GM21367 (cell line): ENCODE results near the gene TLR10.
A peak's percentile ranks its signal among the peaks of the same experiment; 100 is the strongest.

Source experiments
- ATAC-seq: cut with Tn5 transposase; IDR thresholded peaks from one replicate; pipeline ENCODE4 v1.9.1; 2021; ENCODE audit not compliant: unreplicated experiment

The TLR10 gene

GRCh38 chr4:38733663-38734062 lies 49.1 kb downstream of the TLR10 start:
- ATAC-seq = no peak

GRCh38 chr4:38730830-38731646 lies 51.8 kb downstream of the TLR10 start:
- peak; percentile 81 for ATAC-seq

DNA sequence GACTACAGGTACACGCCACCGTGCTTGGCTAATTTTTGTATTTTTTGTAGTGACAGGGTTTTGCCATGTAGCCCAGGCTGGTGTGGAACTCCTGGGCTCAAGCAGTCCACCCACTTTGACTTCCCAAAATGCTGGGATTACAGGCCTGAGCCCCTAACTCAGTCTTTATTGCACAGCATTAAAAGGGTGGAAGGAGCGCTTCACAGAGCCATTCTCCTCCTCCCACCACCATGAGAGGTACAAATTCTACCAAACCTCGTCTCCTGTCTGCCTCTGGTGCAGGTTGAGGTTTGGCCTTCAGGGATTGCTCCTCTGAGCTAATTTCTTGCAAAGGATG lies 52.3 kb downstream of the TLR10 start:
- ATAC-seq = no peak

GRCh38 chr4:38728631-38729141 lies 54.1 kb downstream of the TLR10 start:
- ATAC-seq = no peak

GRCh38 chr4:38724475-38724808 lies 58.3 kb downstream of the TLR10 start:
- no peak for ATAC-seq

DNA sequence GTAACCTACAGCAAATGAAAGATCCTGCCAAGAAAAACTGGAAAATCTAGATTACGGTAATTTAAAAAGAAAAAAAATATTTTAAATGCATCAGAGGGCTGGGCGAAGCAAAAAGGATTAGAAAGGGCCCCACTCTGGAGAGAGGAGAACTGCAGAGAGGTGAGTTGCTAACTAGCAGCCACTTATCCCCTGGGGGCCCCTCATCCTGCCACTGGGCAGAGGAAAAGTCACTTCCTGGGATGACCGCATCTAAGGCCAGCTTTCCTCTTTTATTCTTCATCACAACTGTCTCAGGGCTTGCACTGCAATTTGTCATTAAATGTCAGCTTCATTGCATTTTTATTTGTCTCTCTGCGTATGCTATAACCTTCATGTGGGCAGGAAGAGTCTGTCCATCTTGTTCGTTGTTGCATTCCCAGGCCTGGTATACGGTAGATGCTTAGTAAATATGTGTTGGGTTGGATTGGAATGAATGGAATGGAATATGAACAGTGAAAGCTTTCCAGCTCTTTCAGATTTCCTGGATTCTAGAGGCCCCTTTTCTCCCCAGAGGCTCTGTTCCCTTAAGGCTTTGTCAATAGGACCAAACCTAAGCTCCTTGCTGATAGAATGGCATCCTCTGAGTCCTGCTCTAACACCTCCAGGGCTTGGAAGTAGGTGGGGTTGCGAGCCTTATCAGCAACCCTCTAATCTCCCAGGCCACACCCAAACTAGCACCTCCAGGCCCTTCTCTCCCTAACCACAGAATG lies 58.9 kb downstream of the TLR10 start:
- ATAC-seq = no peak

GRCh38 chr4:38723114-38723513 lies 59.7 kb downstream of the TLR10 start:
- ATAC-seq = no peak
